ENCODE measurements around the gene NSD1. TPM values are rescaled to one million over a fixed set of nuclear protein-coding genes. Genes with fewer than 3 reads are reported as not detected.
A peak's percentile ranks its signal among the peaks of the same experiment; 100 is the strongest.

Gene NSD1
- polyA plus RNA-seq, 1 donor from 2014 or later = 12.8 TPM

DNA sequence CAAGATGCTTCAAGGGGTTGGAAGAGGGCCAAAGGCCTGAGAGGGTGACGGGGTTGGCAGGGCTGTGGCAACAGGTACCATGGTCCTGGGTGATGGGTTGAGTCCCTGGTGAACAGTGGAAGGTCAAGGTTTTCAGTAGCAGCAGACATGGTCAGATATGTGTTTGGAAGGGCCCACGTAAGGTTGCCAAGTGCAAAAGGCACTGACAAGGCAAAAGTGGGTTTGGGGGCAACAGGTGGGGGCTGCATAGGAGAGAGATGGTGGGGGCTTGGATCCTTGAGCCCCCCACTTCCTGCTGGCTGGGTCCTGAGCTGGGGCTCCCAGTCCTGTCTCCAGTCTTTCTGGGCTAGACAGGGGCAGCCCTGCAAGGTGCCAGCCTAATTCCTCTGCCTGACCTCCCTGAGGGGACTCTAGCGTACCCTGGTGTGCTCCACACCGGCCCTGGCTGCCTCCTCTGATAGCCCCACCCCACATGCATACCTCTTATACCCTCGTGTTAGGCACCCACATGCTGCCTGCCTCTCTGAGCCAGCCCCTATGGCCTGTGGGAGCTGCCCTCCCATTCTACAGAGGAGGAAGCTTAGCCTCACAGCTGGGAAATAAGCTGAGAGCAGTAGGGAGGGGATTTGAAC, 20.9 kb upstream of the NSD1 start:
- Histone ChIP-seq H3K4me2 (ENCODE audit: low read length) (no peak overlapping the region), H3F3A (ENCODE audit: insufficient read depth, low read length, poor library complexity, severe bottlenecking) (no peaks in the 10 kb centered on the region), H3K79me2 (replicated peaks; ENCODE audit: insufficient read depth, low read length) (no peaks in the 10 kb centered on the region), H3K36me3 (ENCODE audit: insufficient read depth, low read length) (no peaks in the 10 kb centered on the region), H3K27me3 (ENCODE audit: insufficient read depth, low read depth, low read length) (no peaks in the 10 kb centered on the region), H3K9me3 (ENCODE audit: low read length) (no peaks in the 10 kb centered on the region), H4K20me1 (ENCODE audit: insufficient read depth) (no peaks in the 10 kb centered on the region), H3K9me2 (ENCODE audit: insufficient read depth, low read length) (no peaks in the 10 kb centered on the region), H3K27ac (ENCODE audit: low read length) (no peak overlapping the region), H2AFZ (ENCODE audit: low read depth, low read length) (no peak overlapping the region), H3K9ac (ENCODE audit: low read length) (no peak overlapping the region), H3K4me3 (ENCODE audit: low read length) (no peak overlapping the region)
- TF ChIP-seq TAF1 (IDR thresholded peaks at IDR 0.05; ENCODE audit: low read depth) = no peak
- TF ChIP-seq EZH2 (IDR thresholded peaks at IDR 0.05; ENCODE audit: borderline replicate concordance, insufficient read depth, low read length, poor library complexity, severe bottlenecking) = no peak
- TF ChIP-seq REST (IDR thresholded peaks at IDR 0.05; ENCODE audit: borderline replicate concordance) = no peak
- TF ChIP-seq, protein P1, sequence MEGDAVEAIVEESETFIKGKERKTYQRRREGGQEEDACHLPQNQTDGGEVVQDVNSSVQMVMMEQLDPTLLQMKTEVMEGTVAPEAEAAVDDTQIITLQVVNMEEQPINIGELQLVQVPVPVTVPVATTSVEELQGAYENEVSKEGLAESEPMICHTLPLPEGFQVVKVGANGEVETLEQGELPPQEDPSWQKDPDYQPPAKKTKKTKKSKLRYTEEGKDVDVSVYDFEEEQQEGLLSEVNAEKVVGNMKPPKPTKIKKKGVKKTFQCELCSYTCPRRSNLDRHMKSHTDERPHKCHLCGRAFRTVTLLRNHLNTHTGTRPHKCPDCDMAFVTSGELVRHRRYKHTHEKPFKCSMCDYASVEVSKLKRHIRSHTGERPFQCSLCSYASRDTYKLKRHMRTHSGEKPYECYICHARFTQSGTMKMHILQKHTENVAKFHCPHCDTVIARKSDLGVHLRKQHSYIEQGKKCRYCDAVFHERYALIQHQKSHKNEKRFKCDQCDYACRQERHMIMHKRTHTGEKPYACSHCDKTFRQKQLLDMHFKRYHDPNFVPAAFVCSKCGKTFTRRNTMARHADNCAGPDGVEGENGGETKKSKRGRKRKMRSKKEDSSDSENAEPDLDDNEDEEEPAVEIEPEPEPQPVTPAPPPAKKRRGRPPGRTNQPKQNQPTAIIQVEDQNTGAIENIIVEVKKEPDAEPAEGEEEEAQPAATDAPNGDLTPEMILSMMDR (IDR thresholded peaks at IDR 0.05; ENCODE audit: poor library complexity, severe bottlenecking) = no peak
- TF ChIP-seq POLR2AphosphoS5 (IDR thresholded peaks at IDR 0.05) = no peak
- no peak for TF ChIP-seq RAD21 (conservative IDR thresholded peaks at IDR 0.05)
- no peak for TF ChIP-seq SMC3 (conservative IDR thresholded peaks at IDR 0.05; ENCODE audit: poor library complexity)
- TF ChIP-seq EP300 (conservative IDR thresholded peaks at IDR 0.05; ENCODE audit: poor library complexity, severe bottlenecking) = no peak
- TF ChIP-seq MXI1 (conservative IDR thresholded peaks at IDR 0.05; ENCODE audit: poor library complexity, severe bottlenecking) = no peak

GRCh38 chr5:177113566-177114424, 19.8 kb upstream of the NSD1 start:
- Histone ChIP-seq H3K9me3 (ENCODE audit: low read length) (no peaks in the 10 kb centered on the region), H3K4me2 (ENCODE audit: low read length) (no peak overlapping the region), H4K20me1 (ENCODE audit: insufficient read depth) (no peaks in the 10 kb centered on the region), H3K9me2 (ENCODE audit: insufficient read depth, low read length) (no peaks in the 10 kb centered on the region), H3F3A (ENCODE audit: insufficient read depth, low read length, poor library complexity, severe bottlenecking) (no peaks in the 10 kb centered on the region), H3K79me2 (replicated peaks; ENCODE audit: insufficient read depth, low read length) (no peaks in the 10 kb centered on the region), H3K36me3 (ENCODE audit: insufficient read depth, low read length) (no peaks in the 10 kb centered on the region), H3K27ac (ENCODE audit: low read length) (no peak overlapping the region), H3K4me3 (ENCODE audit: low read length) (no peak overlapping the region), H2AFZ (ENCODE audit: low read depth, low read length) (no peak overlapping the region), H3K9ac (ENCODE audit: low read length) (no peak overlapping the region), H3K27me3 (ENCODE audit: insufficient read depth, low read depth, low read length) (no peaks in the 10 kb centered on the region)
- TF ChIP-seq TAF1 (IDR thresholded peaks at IDR 0.05; ENCODE audit: low read depth) = no peak
- TF ChIP-seq MXI1 (conservative IDR thresholded peaks at IDR 0.05; ENCODE audit: poor library complexity, severe bottlenecking) = no peak
- TF ChIP-seq SMC3 (conservative IDR thresholded peaks at IDR 0.05; ENCODE audit: poor library complexity) = peak; percentile 89
- peak; percentile 98 for TF ChIP-seq RAD21 (conservative IDR thresholded peaks at IDR 0.05)
- no peak for TF ChIP-seq EP300 (conservative IDR thresholded peaks at IDR 0.05; ENCODE audit: poor library complexity, severe bottlenecking)
- TF ChIP-seq, protein P1 (IDR thresholded peaks at IDR 0.05; ENCODE audit: poor library complexity, severe bottlenecking) = peak; percentile 97

Measured in neural cell (in vitro differentiated cells).